HG03280 (cell line): ENCODE measurements around the gene EPS8L2.
"Not testable (repeated sequence)": the region's sequence is repeated elsewhere in the genome, so short reads cannot be mapped to it uniquely, and the experiment has no call there.

ENCODE experiments used
- ATAC-seq: cut with Tn5 transposase; IDR thresholded peaks from one replicate; pipeline ENCODE4 v1.9.1; 2021; ENCODE audit warnings: mild to moderate bottlenecking, moderate library complexity; ENCODE audit not compliant: unreplicated experiment

Gene EPS8L2

GRCh38 chr11:724049-724777 lies 18.2 kb downstream of the EPS8L2 start:
- no peak for ATAC-seq

GRCh38 chr11:724778-725386 lies 18.9 kb downstream of the EPS8L2 start:
- ATAC-seq: no peak

GRCh38 chr11:725624-726202 lies 19.7 kb downstream of the EPS8L2 start:
- ATAC-seq: no peak

- no peak for ATAC-seq
These were observed 20.5 kb downstream of the EPS8L2 start for GRCh38 chr11:726278-727220.

GRCh38 chr11:727281-727701 lies 21.3 kb downstream of the EPS8L2 start:
- no peak for ATAC-seq

GRCh38 chr11:727859-728748 lies 22.1 kb downstream of the EPS8L2 start:
- ATAC-seq: peak; percentile 54

GRCh38 chr11:728901-729491 lies 23.0 kb downstream of the EPS8L2 start:
- ATAC-seq: no peak

GRCh38 chr11:729492-730074 lies 23.6 kb downstream of the EPS8L2 start:
- no peak for ATAC-seq

GRCh38 chr11:733072-733471 lies 27.0 kb downstream of the EPS8L2 start:
- ATAC-seq: no peak

- not testable (repeated sequence) for ATAC-seq
These were observed 28.5 kb downstream of the EPS8L2 start for GRCh38 chr11:734541-734940.

- no peak for ATAC-seq
These were observed 31.3 kb downstream of the EPS8L2 start for GRCh38 chr11:737366-737765.

GRCh38 chr11:737899-738298 lies 31.9 kb downstream of the EPS8L2 start:
- ATAC-seq: not testable (repeated sequence)

GRCh38 chr11:742156-742546 lies 36.1 kb downstream of the EPS8L2 start:
- ATAC-seq: no peak

GRCh38 chr11:742571-743201 lies 36.7 kb downstream of the EPS8L2 start:
- no peak for ATAC-seq

GRCh38 chr11:745428-745827 lies 39.4 kb downstream of the EPS8L2 start:
- ATAC-seq: no peak

- peak; percentile 8 for ATAC-seq
These were observed 40.5 kb downstream of the EPS8L2 start for GRCh38 chr11:746289-747157.

GRCh38 chr11:747158-748006 lies 41.4 kb downstream of the EPS8L2 start, which contains the start of gene TALDO1:
TALDO1 (plus strand) TSS chr11:747464; CDS start chr11:747482, 18 bp downstream.
- peak; percentile 94 for ATAC-seq
